ENCODE measurements around the gene TFF1. TPM values are rescaled to one million over a fixed set of nuclear protein-coding genes. Genes with fewer than 3 reads are reported as not detected.

The TFF1 gene
- total RNA-seq, 1 experiment from 2014 or later, result 2.2 TPM

- intact Hi-C loops (cut with micrococcal nuclease; ENCODE audit: unreplicated experiment), result no loop called here
- ChIA-PET CTCF (no interaction called here), POLR2A (ENCODE audit: unreplicated experiment) (interaction anchor here (0.6 kb wide), 1 partner anchor 41 kb away, joined by 4 read pairs; no protein-coding TSS in a partner anchor)
- Histone ChIP-seq H2AFZ (no peak overlapping the region; the same call in 1 of the 2 replicates), H3K27me3 (ENCODE audit: insufficient read depth, low read depth) (no peaks in the 10 kb centered on the region), H3K4me3 (no peak overlapping the region), H3K9me2 (ENCODE audit: insufficient read depth) (no peaks in the 10 kb centered on the region), H3K4me2 (peak overlapping the region; percentile 79; the same call in 1 of the 2 replicates), H4K20me1 (ENCODE audit: insufficient read depth) (no peaks in the 10 kb centered on the region), H3K36me3 (ENCODE audit: low read depth) (no peaks in the 10 kb centered on the region), H3K27ac (peak overlapping the region; percentile 62; the same call in 1 of the 2 replicates), H3K79me2 (ENCODE audit: low read depth) (no peaks in the 10 kb centered on the region), H3F3A (ENCODE audit: insufficient read depth, low read depth) (no peaks in the 10 kb centered on the region), H3K4me1 (replicated peaks; ENCODE audit: insufficient read depth) (peaks cover 14% of the 10 kb centered on the region; the same call in 1 of the 2 replicates), H3K9me3 (ENCODE audit: insufficient read depth, low read depth) (no peaks in the 10 kb centered on the region)
- DNase-seq, result no peak
- BruUV-seq (replicated peaks), result no TSS peak
- TF ChIP-seq, protein P1, sequence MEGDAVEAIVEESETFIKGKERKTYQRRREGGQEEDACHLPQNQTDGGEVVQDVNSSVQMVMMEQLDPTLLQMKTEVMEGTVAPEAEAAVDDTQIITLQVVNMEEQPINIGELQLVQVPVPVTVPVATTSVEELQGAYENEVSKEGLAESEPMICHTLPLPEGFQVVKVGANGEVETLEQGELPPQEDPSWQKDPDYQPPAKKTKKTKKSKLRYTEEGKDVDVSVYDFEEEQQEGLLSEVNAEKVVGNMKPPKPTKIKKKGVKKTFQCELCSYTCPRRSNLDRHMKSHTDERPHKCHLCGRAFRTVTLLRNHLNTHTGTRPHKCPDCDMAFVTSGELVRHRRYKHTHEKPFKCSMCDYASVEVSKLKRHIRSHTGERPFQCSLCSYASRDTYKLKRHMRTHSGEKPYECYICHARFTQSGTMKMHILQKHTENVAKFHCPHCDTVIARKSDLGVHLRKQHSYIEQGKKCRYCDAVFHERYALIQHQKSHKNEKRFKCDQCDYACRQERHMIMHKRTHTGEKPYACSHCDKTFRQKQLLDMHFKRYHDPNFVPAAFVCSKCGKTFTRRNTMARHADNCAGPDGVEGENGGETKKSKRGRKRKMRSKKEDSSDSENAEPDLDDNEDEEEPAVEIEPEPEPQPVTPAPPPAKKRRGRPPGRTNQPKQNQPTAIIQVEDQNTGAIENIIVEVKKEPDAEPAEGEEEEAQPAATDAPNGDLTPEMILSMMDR (conservative IDR thresholded peaks at IDR 0.05), result no peak
- no peak for TF ChIP-seq EZH2 (IDR thresholded peaks at IDR 0.05; ENCODE audit: low read depth)
Measured at GRCh38 chr21:42396799-42397745, 30.7 kb upstream of the TFF1 start.

GRCh38 chr21:42395905-42396651 lies 29.7 kb upstream of the TFF1 start, which contains the start of gene TMPRSS3:
TMPRSS3 (minus strand) TSS chr21:42396052; CDS start chr21:42395417, 635 bp downstream.
- no peaks in the 10 kb centered on the region for H4K20me1 ChIP-seq (ENCODE audit: insufficient read depth)
- TF ChIP-seq, protein P1 (conservative IDR thresholded peaks at IDR 0.05), result no peak
- TF ChIP-seq EZH2 (IDR thresholded peaks at IDR 0.05; ENCODE audit: low read depth), result no peak
- peak within 1 kb of the TSS; percentile 45; the same call in 1 of the 2 replicates for H3K4me3 ChIP-seq
- H3F3A ChIP-seq (ENCODE audit: insufficient read depth, low read depth), result no peaks in the 10 kb centered on the region
- ChIA-PET CTCF (no interaction called here), POLR2A (ENCODE audit: unreplicated experiment) (interaction anchor here (0.6 kb wide), 1 partner anchor 42 kb away, joined by 4 read pairs; no protein-coding TSS in a partner anchor)
- peak within 1 kb of the TSS; percentile 79 for H3K4me2 ChIP-seq
- H3K79me2 ChIP-seq (ENCODE audit: low read depth), result no peaks in the 10 kb centered on the region
- peak; percentile 62 to 66 for DNase-seq
- no peaks in the 10 kb centered on the region for H3K9me3 ChIP-seq (ENCODE audit: insufficient read depth, low read depth)
- no peaks in the 10 kb centered on the region for H3K36me3 ChIP-seq (ENCODE audit: low read depth)
- no peaks in the 10 kb centered on the region for H3K9me2 ChIP-seq (ENCODE audit: insufficient read depth)
- intact Hi-C loops (cut with micrococcal nuclease; ENCODE audit: unreplicated experiment), result no loop called here
- H3K27me3 ChIP-seq (ENCODE audit: insufficient read depth, low read depth), result no peaks in the 10 kb centered on the region
- H2AFZ ChIP-seq, result peak within 1 kb of the TSS; percentile 68
- H3K27ac ChIP-seq, result peak within 1 kb of the TSS; percentile 62
- H3K4me1 ChIP-seq (replicated peaks; ENCODE audit: insufficient read depth), result peaks cover 14% of the 10 kb centered on the region; the same call in 1 of the 2 replicates
- no TSS peak for BruUV-seq (replicated peaks)

DNA sequence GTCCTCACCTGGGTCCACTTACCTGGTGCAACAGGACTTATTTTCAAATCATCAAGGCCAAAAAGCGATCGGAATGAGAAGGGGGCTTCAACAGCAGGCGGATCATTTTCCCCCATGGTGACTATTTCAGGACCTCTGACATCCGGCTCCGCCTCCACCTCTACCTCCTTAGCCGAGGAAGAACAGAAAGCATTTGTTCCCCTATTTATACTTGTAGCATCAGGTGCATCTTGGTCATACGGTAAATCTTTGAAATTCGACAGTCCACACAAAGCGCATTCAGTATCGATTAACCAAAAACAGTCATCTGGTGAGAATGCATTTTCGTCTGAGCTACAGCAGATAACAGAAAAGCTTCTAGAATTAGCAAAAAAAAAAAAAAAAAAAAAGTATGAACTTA lies 29.0 kb upstream of the TFF1 start:
- no peaks in the 10 kb centered on the region for H3K9me2 ChIP-seq (ENCODE audit: insufficient read depth)
- TF ChIP-seq, protein P1 (conservative IDR thresholded peaks at IDR 0.05), result no peak
- TF ChIP-seq EZH2 (IDR thresholded peaks at IDR 0.05; ENCODE audit: low read depth), result no peak
- peaks cover 14% of the 10 kb centered on the region; the same call in 1 of the 2 replicates for H3K4me1 ChIP-seq (replicated peaks; ENCODE audit: insufficient read depth)
- no peaks in the 10 kb centered on the region for H3K36me3 ChIP-seq (ENCODE audit: low read depth)
- H3K4me2 ChIP-seq, result peak overlapping the region; percentile 79
- H2AFZ ChIP-seq, result no peak overlapping the region
- no peaks in the 10 kb centered on the region for H3K27me3 ChIP-seq (ENCODE audit: insufficient read depth, low read depth)
- CTCF ChIA-PET, result interaction anchor here (0.6 kb wide), 1 partner anchor 110 kb away, joined by 3 read pairs; no protein-coding TSS in a partner anchor
- DNase-seq, result no peak
- no peaks in the 10 kb centered on the region for H4K20me1 ChIP-seq (ENCODE audit: insufficient read depth)
- H3K79me2 ChIP-seq (ENCODE audit: low read depth), result no peaks in the 10 kb centered on the region
- no peaks in the 10 kb centered on the region for H3F3A ChIP-seq (ENCODE audit: insufficient read depth, low read depth)
- POLR2A ChIA-PET (ENCODE audit: unreplicated experiment), result no interaction called here
- no peaks in the 10 kb centered on the region for H3K9me3 ChIP-seq (ENCODE audit: insufficient read depth, low read depth)
- TSS peak; percentile 79 for BruUV-seq (replicated peaks)
- intact Hi-C loops (cut with micrococcal nuclease; ENCODE audit: unreplicated experiment), result no loop called here
- peak overlapping the region; percentile 45; the same call in 1 of the 2 replicates for H3K4me3 ChIP-seq
- H3K27ac ChIP-seq, result peak overlapping the region; percentile 62; the same call in 1 of the 2 replicates
